G401 (cell line): ENCODE results near the gene SLC9A3. TPM values are rescaled to one million over a fixed set of nuclear protein-coding genes. Genes with fewer than 3 reads are reported as not detected.

ENCODE experiments used
- DNase-seq: peaks from one replicate; pipeline ENCODE4 v3.0.0-alpha.2; 2015; ENCODE audit warnings: low spot score
- in situ Hi-C: cut with HindIII; loops from 2 replicates; pipeline ENCODE4 v1.10.0; 2016; ENCODE audit warnings: low sequenced_read_pairs, mixed read lengths
- total RNA-seq: library from RNA; depleted of rRNA; stranded (reverse); fragments of >200 nt; shearing (Covaris generic); gene quantifications from 2 replicates; pipeline ENCODE4 v1.2.3, GENCODE V29; 2014; rRNA removed

The SLC9A3 gene
- 3.6 and 5.1 TPM in 2 replicates for total RNA-seq

- in situ Hi-C loops, result no loop called here
- no peak for DNase-seq
Observed at GRCh38 chr5:524234-524972, at the start of gene SLC9A3. TSS of gene SLC9A3 (minus strand) at chr5:524449.

GRCh38 chr5:573976-574375 lies 49.7 kb upstream of the SLC9A3 start:
- no peak for DNase-seq

GRCh38 chr5:573206-573605 lies 49.0 kb upstream of the SLC9A3 start:
- DNase-seq, result no peak

More at GRCh38 chr5:573976-574375, 49.7 kb upstream of the SLC9A3 start:
- in situ Hi-C loops, result no loop called here

GRCh38 chr5:572398-573019 lies 48.3 kb upstream of the SLC9A3 start:
- in situ Hi-C loops, result no loop called here
- DNase-seq, result no peak

More at GRCh38 chr5:573206-573605, 49.0 kb upstream of the SLC9A3 start:
- in situ Hi-C loops, result no loop called here

- in situ Hi-C loops, result no loop called here
- DNase-seq, result no peak
Observed at GRCh38 chr5:571791-572190, 47.5 kb upstream of the SLC9A3 start.

GRCh38 chr5:570886-571285 lies 46.6 kb upstream of the SLC9A3 start:
- in situ Hi-C loops, result no loop called here
- no peak for DNase-seq

GRCh38 chr5:570446-570845 lies 46.2 kb upstream of the SLC9A3 start:
- DNase-seq, result no peak
- in situ Hi-C loops, result no loop called here

GRCh38 chr5:569868-570361 lies 45.7 kb upstream of the SLC9A3 start:
- in situ Hi-C loops, result no loop called here
- DNase-seq, result no peak

- no peak for DNase-seq
- in situ Hi-C loops, result no loop called here
Observed at GRCh38 chr5:569358-569867, 45.2 kb upstream of the SLC9A3 start.

- no peak for DNase-seq
Observed at GRCh38 chr5:568809-569208, 44.6 kb upstream of the SLC9A3 start.

GRCh38 chr5:568061-568781 lies 44.0 kb upstream of the SLC9A3 start:
- in situ Hi-C loops, result no loop called here
- no peak for DNase-seq

More at GRCh38 chr5:568809-569208, 44.6 kb upstream of the SLC9A3 start:
- in situ Hi-C loops, result no loop called here

- in situ Hi-C loops, result no loop called here
- no peak for DNase-seq
Observed at GRCh38 chr5:567664-568060, 43.4 kb upstream of the SLC9A3 start.

- in situ Hi-C loops, result no loop called here
- DNase-seq, result no peak
Observed at GRCh38 chr5:566636-567309, 42.5 kb upstream of the SLC9A3 start.

GRCh38 chr5:565782-566440 lies 41.7 kb upstream of the SLC9A3 start:
- no peak for DNase-seq
- in situ Hi-C loops, result no loop called here

- no peak for DNase-seq
- in situ Hi-C loops, result no loop called here
Observed at GRCh38 chr5:561408-561807, 37.2 kb upstream of the SLC9A3 start.

- in situ Hi-C loops, result no loop called here
- DNase-seq, result no peak
Observed at GRCh38 chr5:560792-561166, 36.5 kb upstream of the SLC9A3 start.

- no peak for DNase-seq
- in situ Hi-C loops, result no loop called here
Observed at GRCh38 chr5:558871-559503, 34.7 kb upstream of the SLC9A3 start.

GRCh38 chr5:558326-558725 lies 34.1 kb upstream of the SLC9A3 start:
- in situ Hi-C loops, result no loop called here

More at GRCh38 chr5:558326-558725, 34.1 kb upstream of the SLC9A3 start:
- DNase-seq, result no peak
